Nephron (organoid): ENCODE results near the gene STOX1.
"Not testable (repeated sequence)": the region's sequence is repeated elsewhere in the genome, so short reads cannot be mapped to it uniquely, and the experiment has no call there.

Experiments
- H3K27ac Mint-ChIP-seq, 3 experiments: 2 replicates each; pipeline ENCODE4 v1.8.0; 2020; ENCODE audit warnings: mixed read lengths in 3 of 3, mild to moderate bottlenecking in 2 of 3, moderate library complexity in 1 of 3
- H3K27me3 Mint-ChIP-seq: 2 replicates; pipeline ENCODE4 v1.8.0; 2021; ENCODE audit warnings: low read depth, mild to moderate bottlenecking, moderate library complexity, mixed read lengths
- H3K36me3 Mint-ChIP-seq: 2 replicates; pipeline ENCODE4 v1.8.0; 2020; ENCODE audit warnings: low read depth, mixed read lengths
- H3K4me1 Mint-ChIP-seq: 2 replicates; pipeline ENCODE4 v1.8.0; 2020; ENCODE audit warnings: mixed read lengths
- H3K4me3 Mint-ChIP-seq, 3 experiments: 2 replicates each; pipeline ENCODE4 v1.8.0; 2020; ENCODE audit warnings: mild to moderate bottlenecking in 3 of 3, mixed read lengths in 3 of 3, moderate library complexity in 2 of 3
- H3K9me3 Mint-ChIP-seq: 2 replicates; pipeline ENCODE4 v1.8.0; 2020; ENCODE audit warnings: mixed read lengths
- CTCF ChIP-seq, 3 experiments: fragments of 200-600 bp; sonication (generic); IDR thresholded peaks; one replicate each; pipeline ENCODE4 v1.5.0; 2021; ENCODE audit warnings: antibody characterized with exemption in 3 of 3; ENCODE audit not compliant: unreplicated experiment in 3 of 3

The STOX1 gene

GRCh38 chr10:68902382-68902781, 75.1 kb downstream of the STOX1 start:
- TF ChIP-seq CTCF (IDR thresholded peaks at IDR 0.05; ENCODE audit: unreplicated experiment in 3 of 3): no peak
- Mint-ChIP-seq H3K4me3 (peak overlapping the region; percentile 98 to 99 (median 98)), H3K27me3 (no peaks in the 10 kb centered on the region), H3K27ac (peak overlapping the region; percentile 64 to 79 (median 66)), H3K9me3 (no peaks in the 10 kb centered on the region), H3K4me1 (peaks cover 47% of the 10 kb centered on the region), H3K36me3 (peaks cover 19% of the 10 kb centered on the region)

GRCh38 chr10:68924593-68924992, 97.3 kb downstream of the STOX1 start:
- no peak for TF ChIP-seq CTCF (IDR thresholded peaks at IDR 0.05; ENCODE audit: unreplicated experiment in 3 of 3)
- Mint-ChIP-seq H3K36me3 (peaks cover 41% of the 10 kb centered on the region), H3K27me3 (no peaks in the 10 kb centered on the region), H3K9me3 (no peaks in the 10 kb centered on the region), H3K4me1 (peaks cover 8% of the 10 kb centered on the region), H3K27ac (peak overlapping the region; percentile 89 to 93 (median 91)), H3K4me3 (no peak overlapping the region)

GRCh38 chr10:68925489-68925888, 98.2 kb downstream of the STOX1 start:
- Mint-ChIP-seq H3K36me3 (peaks cover 43% of the 10 kb centered on the region), H3K4me1 (peaks cover 8% of the 10 kb centered on the region), H3K9me3 (no peaks in the 10 kb centered on the region), H3K27me3 (no peaks in the 10 kb centered on the region), H3K27ac (no peak overlapping the region), H3K4me3 (no peak overlapping the region)
- no peak for TF ChIP-seq CTCF (IDR thresholded peaks at IDR 0.05; ENCODE audit: unreplicated experiment in 3 of 3)

- H3K27ac Mint-ChIP-seq, H3K4me1 Mint-ChIP-seq, H3K9me3 Mint-ChIP-seq, H3K27me3 Mint-ChIP-seq: not testable (repeated sequence)
- peak overlapping the region in 1 of 3 experiments; percentile 16 for H3K4me3 Mint-ChIP-seq
- peaks cover 52% of the 10 kb centered on the region for H3K36me3 Mint-ChIP-seq
Measured at GRCh38 chr10:68929157-68929556, 101.8 kb downstream of the STOX1 start.

- H3K27ac Mint-ChIP-seq, H3K4me3 Mint-ChIP-seq, H3K9me3 Mint-ChIP-seq, H3K4me1 Mint-ChIP-seq, H3K27me3 Mint-ChIP-seq: not testable (repeated sequence)
- peaks cover 50% of the 10 kb centered on the region for H3K36me3 Mint-ChIP-seq
Measured at GRCh38 chr10:68929888-68930287, 102.6 kb downstream of the STOX1 start.

- H3K27me3 Mint-ChIP-seq, H3K9me3 Mint-ChIP-seq, H3K27ac Mint-ChIP-seq, H3K4me1 Mint-ChIP-seq, H3K4me3 Mint-ChIP-seq: not testable (repeated sequence)
- peaks cover 60% of the 10 kb centered on the region for H3K36me3 Mint-ChIP-seq
Measured at GRCh38 chr10:68932860-68933259, 105.5 kb downstream of the STOX1 start.

- Mint-ChIP-seq H3K4me1 (no peaks in the 10 kb centered on the region), H3K27ac (no peak overlapping the region), H3K36me3 (peaks cover 61% of the 10 kb centered on the region), H3K4me3 (no peak overlapping the region), H3K27me3 (no peaks in the 10 kb centered on the region), H3K9me3 (no peaks in the 10 kb centered on the region)
- TF ChIP-seq CTCF (IDR thresholded peaks at IDR 0.05; ENCODE audit: unreplicated experiment in 3 of 3): no peak
Measured at GRCh38 chr10:68934994-68935393, 107.7 kb downstream of the STOX1 start.

- Mint-ChIP-seq H3K4me1 (peaks cover 5% of the 10 kb centered on the region), H3K36me3 (peaks cover 46% of the 10 kb centered on the region), H3K27me3 (no peaks in the 10 kb centered on the region), H3K9me3 (no peaks in the 10 kb centered on the region), H3K27ac (no peak overlapping the region), H3K4me3 (no peak overlapping the region)
- TF ChIP-seq CTCF (IDR thresholded peaks at IDR 0.05; ENCODE audit: unreplicated experiment in 3 of 3): no peak
Measured at GRCh38 chr10:68938117-68938516, 110.8 kb downstream of the STOX1 start.
